Ishikawa (cell line): ENCODE measurements around the gene DUXB.

Experiments used
- CEBPB ChIP-seq: IDR thresholded peaks from 2 replicates; pipeline ENCODE4 v1.6.1; 2012
- CREB1 ChIP-seq: IDR thresholded peaks from 2 replicates; pipeline ENCODE4 v1.6.1; 2012; ENCODE audit warnings: low read depth
- EGR1 ChIP-seq: IDR thresholded peaks from 2 replicates; pipeline ENCODE4 v1.6.1; 2012
- EP300 ChIP-seq: IDR thresholded peaks from 2 replicates; pipeline ENCODE4 v1.6.1; 2012; ENCODE audit warnings: borderline replicate concordance
- MAX ChIP-seq: IDR thresholded peaks from 2 replicates; pipeline ENCODE4 v1.6.1; 2012
- NFIC ChIP-seq: IDR thresholded peaks from 2 replicates; pipeline ENCODE4 v1.6.1; 2012
- RAD21 ChIP-seq: IDR thresholded peaks from 2 replicates; pipeline ENCODE4 v1.6.1; 2012; ENCODE audit warnings: low read depth
- REST ChIP-seq: IDR thresholded peaks from 2 replicates; pipeline ENCODE4 v1.6.1; 2012; ENCODE audit warnings: low read depth, mild to moderate bottlenecking
- TAF1 ChIP-seq: IDR thresholded peaks from 2 replicates; pipeline ENCODE4 v1.6.1; 2012; ENCODE audit warnings: low read depth, mild to moderate bottlenecking
- TCF12 ChIP-seq: IDR thresholded peaks from 2 replicates; pipeline ENCODE4 v1.6.1; 2012; ENCODE audit warnings: low read depth
- TEAD4 ChIP-seq: IDR thresholded peaks from 2 replicates; pipeline ENCODE4 v1.6.1; 2012
- USF1 ChIP-seq: IDR thresholded peaks from 2 replicates; pipeline ENCODE4 v1.6.1; 2012
- YY1 ChIP-seq: IDR thresholded peaks from 2 replicates; pipeline ENCODE4 v1.6.1; 2012; ENCODE audit warnings: low read depth

DNA sequence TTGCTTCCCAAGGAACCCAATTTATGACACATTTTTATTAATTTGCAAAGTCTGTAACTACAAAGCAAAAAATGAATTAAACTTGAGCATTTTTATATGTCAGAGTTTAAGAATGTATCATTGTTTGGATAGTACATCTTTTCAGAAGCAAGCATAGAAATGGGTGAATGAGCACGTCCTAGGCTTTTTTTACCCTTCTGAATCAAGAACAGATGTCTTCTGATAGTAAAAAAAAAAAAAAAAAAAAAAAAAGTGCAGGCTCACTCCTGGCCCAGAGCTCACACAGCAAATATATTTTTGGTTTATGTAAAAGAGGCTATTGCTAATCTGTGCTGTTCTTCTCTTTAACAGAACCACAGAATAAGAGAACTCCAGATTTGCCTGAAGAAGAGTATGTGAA is 47.3 kb downstream of the DUXB start:
- no peak for TF ChIP-seq REST
- no peak for TF ChIP-seq YY1
- TF ChIP-seq TAF1: no peak
- no peak for TF ChIP-seq MAX
- TF ChIP-seq CEBPB: no peak
- TF ChIP-seq CREB1: no peak
- TF ChIP-seq USF1: no peak
- TF ChIP-seq TEAD4: no peak
- TF ChIP-seq EP300: no peak
- no peak for TF ChIP-seq RAD21
- no peak for TF ChIP-seq EGR1
- TF ChIP-seq NFIC: no peak
- no peak for TF ChIP-seq TCF12
